NCI-H82 treated with DMSO at 0.1 percent for 48 hours (cell line): Measurements from ENCODE around the gene SFRP2.
A peak's percentile ranks its signal among the peaks of the same experiment; 100 is the strongest.

Experiments used
- DNase-seq: peaks from one replicate; lab custom pipeline; 2025; ENCODE audit not compliant: unreplicated experiment; lab: John Stamatoyannopoulos, UW

SFRP2 gene

GRCh38 chr4:153798420-153798819, 9.5 kb upstream of the SFRP2 start:
- no peak for DNase-seq

- no peak for DNase-seq
Measured at GRCh38 chr4:153794006-153794405, 5.1 kb upstream of the SFRP2 start.

- no peak for DNase-seq
Measured at GRCh38 chr4:153792618-153793247, 3.9 kb upstream of the SFRP2 start.

- no peak for DNase-seq
Measured at GRCh38 chr4:153791746-153792617, 3.1 kb upstream of the SFRP2 start.

GRCh38 chr4:153790962-153791551, 2.2 kb upstream of the SFRP2 start:
- no peak for DNase-seq

GRCh38 chr4:153790500-153790865, 1.6 kb upstream of the SFRP2 start:
- no peak for DNase-seq

GRCh38 chr4:153789741-153790499, 1.0 kb upstream of the SFRP2 start:
- DNase-seq, result no peak

- no peak for DNase-seq
Measured at GRCh38 chr4:153788051-153788412, 851 bp downstream of the SFRP2 start.

GRCh38 chr4:153787575-153787974, 1.3 kb downstream of the SFRP2 start:
- DNase-seq, result no peak

- DNase-seq, result no peak
Measured at GRCh38 chr4:153787061-153787560, 1.8 kb downstream of the SFRP2 start.

- peak; percentile 57 for DNase-seq
Measured at GRCh38 chr4:153785910-153786721, 2.8 kb downstream of the SFRP2 start.

GRCh38 chr4:153784166-153784699, 4.7 kb downstream of the SFRP2 start:
- DNase-seq, result no peak

GRCh38 chr4:153782581-153782980, 6.3 kb downstream of the SFRP2 start:
- DNase-seq, result no peak

GRCh38 chr4:153781717-153782416, 7.0 kb downstream of the SFRP2 start:
- no peak for DNase-seq

- DNase-seq, result no peak
Measured at GRCh38 chr4:153781280-153781679, 7.6 kb downstream of the SFRP2 start.

- DNase-seq, result no peak
Measured at GRCh38 chr4:153780876-153781275, 8.0 kb downstream of the SFRP2 start.

- no peak for DNase-seq
Measured at GRCh38 chr4:153780221-153780620, 8.7 kb downstream of the SFRP2 start.

- DNase-seq, result no peak
Measured at GRCh38 chr4:153778383-153778782, 10.5 kb downstream of the SFRP2 start.

- DNase-seq, result no peak
Measured at GRCh38 chr4:153777421-153777820, 11.5 kb downstream of the SFRP2 start.

- DNase-seq, result no peak
Measured at GRCh38 chr4:153776601-153777000, 12.3 kb downstream of the SFRP2 start.
